CD4-positive, CD25-positive, alpha-beta regulatory T cell (primary cell): Measurements from ENCODE around the gene CCDC60. TPM values are rescaled to one million over a fixed set of nuclear protein-coding genes. Genes with fewer than 3 reads are reported as not detected.
"Not testable (repeated sequence)": the region's sequence is repeated elsewhere in the genome, so short reads cannot be mapped to it uniquely, and the experiment has no call there.

Experiments
- ATAC-seq, 2 donors: fragments of 150-1000 bp; cut with Tn5 transposase; one replicate each; pipeline ENCODE4 v1.10.0; 2021; ENCODE audit warnings: low read depth in 2 of 2, moderate number of reproducible peaks in 2 of 2, moderate library complexity in 1 of 2
- DNase-seq, 3 donors: peaks; one replicate each; pipeline versions ENCODE4 v3.0.0 to v3.0.0-alpha.2; 2012 to 2022; ENCODE audit warnings: mixed read lengths in 1 of 3
- H3K27ac ChIP-seq: one replicate; pipeline ENCODE4 v1.7.0; 2013; ENCODE audit warnings: mild to moderate bottlenecking, low read length; ENCODE audit not compliant: insufficient read depth, poor library complexity, severe bottlenecking
- H3K27me3 ChIP-seq: one replicate; pipeline ENCODE4 v1.7.0; 2013; ENCODE audit warnings: low read length; ENCODE audit not compliant: control insufficient read depth, insufficient read depth
- H3K36me3 ChIP-seq: one replicate; pipeline ENCODE4 v1.7.0; 2013; ENCODE audit warnings: mild to moderate bottlenecking, low read length, moderate library complexity; ENCODE audit not compliant: control insufficient read depth, insufficient read depth
- H3K4me1 ChIP-seq: 2 replicates; pipeline ENCODE4 v1.7.0; 2013; ENCODE audit warnings: mild to moderate bottlenecking, low read length; ENCODE audit not compliant: insufficient read depth, control insufficient read depth, poor library complexity, severe bottlenecking
- H3K4me3 ChIP-seq: one replicate; pipeline ENCODE4 v1.7.0; 2013; ENCODE audit warnings: low read depth, mild to moderate bottlenecking, low read length, moderate library complexity
- H3K9me3 ChIP-seq, 2 experiments: 1 replicate in 1 of 2; 2 replicates in 1 of 2; pipeline ENCODE4 v1.7.0; 2013; ENCODE audit warnings: low read length in 2 of 2, mild to moderate bottlenecking in 1 of 2, moderate library complexity in 1 of 2; ENCODE audit not compliant: control insufficient read depth in 2 of 2
- H3K27ac Mint-ChIP-seq, 3 donors: one replicate each; pipeline ENCODE4 v1.8.0; 2020 to 2022; ENCODE audit warnings: mild to moderate bottlenecking in 3 of 3, mixed read lengths in 3 of 3, moderate library complexity in 2 of 3
- H3K27me3 Mint-ChIP-seq: one replicate; pipeline ENCODE4 v1.8.0; 2022; ENCODE audit warnings: mild to moderate bottlenecking, mixed read lengths
- H3K36me3 Mint-ChIP-seq: one replicate; pipeline ENCODE4 v1.8.0; 2020; ENCODE audit warnings: mixed read lengths
- H3K4me1 Mint-ChIP-seq, 4 donors: one replicate each; pipeline ENCODE4 v1.8.0; 2020 to 2022; ENCODE audit warnings: mixed read lengths in 4 of 4, mild to moderate bottlenecking in 1 of 4
- H3K4me3 Mint-ChIP-seq, 4 donors: one replicate each; pipeline ENCODE4 v1.8.0; 2020 to 2022; ENCODE audit warnings: mild to moderate bottlenecking in 4 of 4, mixed read lengths in 4 of 4, moderate library complexity in 3 of 4
- H3K9me3 Mint-ChIP-seq, 7 donors: one replicate each; pipeline ENCODE4 v1.8.0; 2020 to 2022; ENCODE audit warnings: mixed read lengths in 7 of 7, mild to moderate bottlenecking in 3 of 7, moderate library complexity in 2 of 7
- polyA plus RNA-seq, 4 donors: library from polyadenylated mRNA; unstranded; fragments of 300-500 nt; fragmentation: Illumina TruSeq; gene quantifications; one replicate each; pipeline ENCODE4 v1.2.3, GENCODE V29; 2021
- total RNA-seq: library from RNA; stranded (reverse); gene quantifications from one replicate; pipeline ENCODE4 v1.2.3, GENCODE V29; 2022

Gene CCDC60
- total and polyA plus RNA-seq, 5 donors from 2014 or later: not detected

GRCh38 chr12:119341020-119341419 is 6.5 kb downstream of the CCDC60 start:
- peaks cover 0 to 5% (median 0%) of the 10 kb centered on the region in 7 donors for H3K9me3 Mint-ChIP-seq
- no peak for DNase-seq
- H3K27me3 ChIP-seq: no peaks in the 10 kb centered on the region
- H3K9me3 ChIP-seq: no peaks in the 10 kb centered on the region
- H3K4me1 ChIP-seq: no peaks in the 10 kb centered on the region
- H3K27me3 Mint-ChIP-seq: no peaks in the 10 kb centered on the region
- no peak overlapping the region for H3K4me3 ChIP-seq
- no peak overlapping the region for H3K27ac ChIP-seq
- no peaks in the 10 kb centered on the region for H3K36me3 Mint-ChIP-seq
- ATAC-seq: no peak
- no peak overlapping the region for H3K4me3 Mint-ChIP-seq
- H3K4me1 Mint-ChIP-seq: no peaks in the 10 kb centered on the region
- no peaks in the 10 kb centered on the region for H3K36me3 ChIP-seq
- no peak overlapping the region for H3K27ac Mint-ChIP-seq

- no peaks in the 10 kb centered on the region for H3K9me3 ChIP-seq
- H3K4me1 ChIP-seq: no peaks in the 10 kb centered on the region
- Mint-ChIP-seq H3K4me3 (no peak overlapping the region), H3K27me3 (no peaks in the 10 kb centered on the region), H3K9me3 (peaks cover 0 to 5% (median 0%) of the 10 kb centered on the region in 7 donors), H3K4me1 (no peaks in the 10 kb centered on the region), H3K27ac (no peak overlapping the region), H3K36me3 (no peaks in the 10 kb centered on the region)
- no peaks in the 10 kb centered on the region for H3K27me3 ChIP-seq
- no peak for ATAC-seq
- no peak for DNase-seq
- H3K4me3 ChIP-seq: no peak overlapping the region
- H3K36me3 ChIP-seq: no peaks in the 10 kb centered on the region
- no peak overlapping the region for H3K27ac ChIP-seq
Measured at GRCh38 chr12:119341988-119342387, 7.5 kb downstream of the CCDC60 start.

- Mint-ChIP-seq H3K36me3 (no peaks in the 10 kb centered on the region), H3K27me3 (no peaks in the 10 kb centered on the region), H3K27ac (no peak overlapping the region), H3K4me3 (no peak overlapping the region), H3K4me1 (no peaks in the 10 kb centered on the region), H3K9me3 (peaks cover 0 to 5% (median 0%) of the 10 kb centered on the region in 7 donors)
- ATAC-seq (no peak), DNase-seq (no peak)
- Histone ChIP-seq H3K27ac (no peak overlapping the region), H3K27me3 (no peaks in the 10 kb centered on the region), H3K4me3 (no peak overlapping the region), H3K36me3 (no peaks in the 10 kb centered on the region), H3K4me1 (no peaks in the 10 kb centered on the region), H3K9me3 (no peaks in the 10 kb centered on the region)
Measured at GRCh38 chr12:119343130-119343529, 8.6 kb downstream of the CCDC60 start.

- H3K4me1 Mint-ChIP-seq: no peaks in the 10 kb centered on the region
Measured at GRCh38 chr12:119354172-119354571, 19.6 kb downstream of the CCDC60 start.

GRCh38 chr12:119360366-119360765 is 25.8 kb downstream of the CCDC60 start:
- not testable (repeated sequence) for H3K4me1 ChIP-seq, ATAC-seq, H3K4me3 Mint-ChIP-seq, H3K27ac Mint-ChIP-seq, H3K27me3 Mint-ChIP-seq, H3K4me3 ChIP-seq, H3K27ac ChIP-seq, H3K9me3 ChIP-seq, H3K4me1 Mint-ChIP-seq, H3K27me3 ChIP-seq, H3K36me3 Mint-ChIP-seq, DNase-seq, H3K36me3 ChIP-seq
- H3K9me3 Mint-ChIP-seq: peaks cover 0 to 12% (median 0%) of the 10 kb centered on the region in 7 donors

More at GRCh38 chr12:119354172-119354571, 19.6 kb downstream of the CCDC60 start:
- no peak overlapping the region for H3K27ac ChIP-seq
- DNase-seq (no peak), ATAC-seq (no peak)
- Mint-ChIP-seq H3K27me3 (peaks cover 4% of the 10 kb centered on the region), H3K4me3 (no peak overlapping the region), H3K36me3 (no peaks in the 10 kb centered on the region), H3K9me3 (peaks cover 0 to 17% (median 0%) of the 10 kb centered on the region in 7 donors), H3K27ac (no peak overlapping the region)
- no peaks in the 10 kb centered on the region for H3K27me3 ChIP-seq
- H3K36me3 ChIP-seq: no peaks in the 10 kb centered on the region
- no peaks in the 10 kb centered on the region for H3K4me1 ChIP-seq
- peaks cover 7% of the 10 kb centered on the region in 2 experiments for H3K9me3 ChIP-seq
- H3K4me3 ChIP-seq: no peak overlapping the region

- H3K27ac ChIP-seq: no peak overlapping the region
- DNase-seq (no peak), ATAC-seq (no peak)
- H3K4me1 Mint-ChIP-seq: no peaks in the 10 kb centered on the region
- H3K27me3 ChIP-seq: no peaks in the 10 kb centered on the region
- no peak overlapping the region for H3K4me3 Mint-ChIP-seq
- no peaks in the 10 kb centered on the region for H3K9me3 ChIP-seq
- H3K4me1 ChIP-seq: no peaks in the 10 kb centered on the region
- H3K4me3 ChIP-seq: no peak overlapping the region
- H3K27me3 Mint-ChIP-seq: no peaks in the 10 kb centered on the region
- no peaks in the 10 kb centered on the region for H3K36me3 Mint-ChIP-seq
- H3K36me3 ChIP-seq: no peaks in the 10 kb centered on the region
- H3K27ac Mint-ChIP-seq: no peak overlapping the region
- peaks cover 0 to 8% (median 0%) of the 10 kb centered on the region in 7 donors for H3K9me3 Mint-ChIP-seq
Measured at GRCh38 chr12:119363037-119363436, 28.5 kb downstream of the CCDC60 start.

- no peaks in the 10 kb centered on the region for H3K27me3 Mint-ChIP-seq
- H3K4me1 ChIP-seq: no peaks in the 10 kb centered on the region
- H3K27me3 ChIP-seq: no peaks in the 10 kb centered on the region
- no peak overlapping the region for H3K4me3 ChIP-seq
- DNase-seq: no peak
- H3K9me3 Mint-ChIP-seq: peaks cover 0 to 6% (median 0%) of the 10 kb centered on the region in 7 donors
- no peaks in the 10 kb centered on the region for H3K36me3 ChIP-seq
- no peaks in the 10 kb centered on the region for H3K9me3 ChIP-seq
- no peak overlapping the region for H3K4me3 Mint-ChIP-seq
- no peak overlapping the region for H3K27ac ChIP-seq
- H3K36me3 Mint-ChIP-seq: no peaks in the 10 kb centered on the region
- ATAC-seq: no peak
- no peaks in the 10 kb centered on the region for H3K4me1 Mint-ChIP-seq
- no peak overlapping the region for H3K27ac Mint-ChIP-seq
Measured at GRCh38 chr12:119363490-119363889, 29.0 kb downstream of the CCDC60 start.

GRCh38 chr12:119365451-119365850 is 30.9 kb downstream of the CCDC60 start:
- H3K9me3 ChIP-seq: no peaks in the 10 kb centered on the region
- H3K4me3 ChIP-seq: no peak overlapping the region
- DNase-seq (no peak), ATAC-seq (no peak)
- no peaks in the 10 kb centered on the region for H3K27me3 Mint-ChIP-seq
- no peaks in the 10 kb centered on the region for H3K36me3 Mint-ChIP-seq
- H3K4me3 Mint-ChIP-seq: no peak overlapping the region
- H3K27ac ChIP-seq: no peak overlapping the region
- H3K27me3 ChIP-seq: no peaks in the 10 kb centered on the region
- no peak overlapping the region for H3K27ac Mint-ChIP-seq
- H3K9me3 Mint-ChIP-seq: peaks cover 0 to 6% (median 0%) of the 10 kb centered on the region in 7 donors
- H3K4me1 ChIP-seq: no peaks in the 10 kb centered on the region
- H3K4me1 Mint-ChIP-seq: no peaks in the 10 kb centered on the region
- H3K36me3 ChIP-seq: no peaks in the 10 kb centered on the region
